Muscle of leg (tissue), 16 donors: Measurements from ENCODE around the gene SERPINF2. TPM values are rescaled to one million over a fixed set of nuclear protein-coding genes. Genes with fewer than 3 reads are reported as not detected.
"Not testable (repeated sequence)": the region's sequence is repeated elsewhere in the genome, so short reads cannot be mapped to it uniquely, and the experiment has no call there.

Experiments used
- DNase-seq: peaks from one replicate; pipeline ENCODE4 v3.0.0; 2013
- H3K27ac ChIP-seq: one replicate; pipeline ENCODE4 v1.5.1; 2013; ENCODE audit warnings: mild to moderate bottlenecking, low read length, control low read depth
- H3K27me3 ChIP-seq: one replicate; pipeline ENCODE4 v1.6.1; 2013; ENCODE audit warnings: low read length; ENCODE audit not compliant: control insufficient read depth, insufficient read depth
- H3K36me3 ChIP-seq: one replicate; pipeline ENCODE4 v1.6.1; 2013; ENCODE audit warnings: low read length; ENCODE audit not compliant: control insufficient read depth, insufficient read depth
- H3K4me1 ChIP-seq: one replicate; pipeline ENCODE4 v1.6.1; 2013; ENCODE audit warnings: low read length; ENCODE audit not compliant: control insufficient read depth, insufficient read depth
- H3K4me3 ChIP-seq: one replicate; pipeline ENCODE4 v1.5.1; 2013; ENCODE audit warnings: low read length, control low read depth
- H3K9me3 ChIP-seq: replicated peaks from 2 replicates; pipeline ENCODE4 v1.6.1; 2013; ENCODE audit warnings: low read depth, low read length; ENCODE audit not compliant: control insufficient read depth
- WGBS: methylation state at CpG from one replicate; pipeline ENCODE4 v1.1.5; 2013; ENCODE audit warnings: missing lambda C conversion rate; ENCODE audit not compliant: insufficient coverage; 5-methylcytosine and 5-hydroxymethylcytosine counted together
- long read RNA-seq, 11 donors: transcript quantifications; one replicate each; lab custom pipeline, GENCODE V29; 2026
- polyA plus RNA-seq, 8 donors: library from polyadenylated mRNA; unstranded; fragments of 120-200 nt; gene quantifications; one replicate each; pipeline versions ENCODE4 v1.2.1 to v1.2.3, GENCODE V29; 2013; ENCODE audit warnings: inconsistent platforms in 1 of 8, low replicate concordance in 1 of 8; ENCODE audit not compliant: insufficient read length in 8 of 8, insufficient read depth in 1 of 8
- total RNA-seq: library from RNA; stranded (reverse); fragments of 120-200 nt; gene quantifications from one replicate; pipeline ENCODE4 v1.2.4, GENCODE V29; 2013

The SERPINF2 gene
- total RNA-seq = 0.58 TPM
- polyA plus RNA-seq = 1 to 10 TPM in 4 of 8 donors, under 1 TPM in 4; 0.41 to 4.0 (median 1.1) TPM
- long read RNA-seq, donor 1 = 0 reads
- long read RNA-seq, donor 2 = 0 reads
- long read RNA-seq, donor 3 = 0 reads
- long read RNA-seq, donor 4, partial matches to known transcripts = 0 of 1 reads
- long read RNA-seq, donor 4, other reads (novel, unspliced or antisense) = 0 of 1 reads
- long read RNA-seq, donor 5 = 0 reads
- long read RNA-seq, donor 6 = 0 reads
- long read RNA-seq, donor 7 = 0 reads
- long read RNA-seq, donor 8 = 0 reads
- long read RNA-seq, donor 9, partial matches to known transcripts = 0 of 1 reads
- long read RNA-seq, donor 9, other reads (novel, unspliced or antisense) = 0 of 1 reads
- long read RNA-seq, donor 10 = 0 reads
- long read RNA-seq, donor 11 = 0 reads

DNA sequence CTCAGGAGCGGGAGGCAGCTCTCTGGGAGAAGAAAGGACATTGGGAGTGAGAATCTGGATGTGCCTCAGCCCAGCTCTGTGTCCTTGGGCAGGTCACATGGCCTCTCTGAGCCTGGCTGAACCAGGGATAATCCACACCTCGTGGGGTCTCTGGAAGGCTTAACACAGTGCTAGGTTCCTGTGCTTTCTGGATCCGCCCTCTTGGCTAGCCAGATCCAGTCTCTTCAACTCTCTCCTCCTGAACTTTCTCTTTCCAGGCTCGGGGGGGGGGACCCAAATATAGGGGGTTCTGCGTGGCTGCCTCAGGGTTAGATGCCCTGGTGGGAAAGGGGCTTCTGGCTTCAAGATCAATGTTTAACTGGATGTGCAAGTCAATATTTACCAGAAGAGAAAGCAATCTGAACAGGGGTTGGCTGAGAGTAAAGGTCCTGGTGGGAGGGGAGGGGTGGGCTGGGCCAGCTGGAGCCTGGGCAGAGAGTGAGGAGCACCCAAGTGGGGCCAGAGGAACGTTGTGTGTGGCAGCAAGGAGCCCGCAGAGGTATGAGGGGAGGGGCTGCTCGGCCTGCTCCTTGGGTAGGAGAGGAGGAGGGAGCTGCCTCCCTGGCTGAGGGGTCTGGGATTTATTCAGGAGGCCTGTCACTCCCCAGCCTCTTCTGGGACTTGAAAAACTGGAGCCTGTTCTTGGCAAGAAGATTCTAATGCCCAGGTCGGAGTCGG lies at the start of gene SERPINF2:
SERPINF2 (plus strand) TSS at position 501 of the 717 bp plus-strand sequence. CDS start 2,125 bp downstream, outside the sequence.
- H3K27ac ChIP-seq = no peak within 1 kb of the TSS
- 57% methylated on average over 4 of the region's 10 CpGs for WGBS
- DNase-seq = no peak
- no peak within 1 kb of the TSS for H3K4me3 ChIP-seq
- peaks cover 9% of the 10 kb centered on the region for H3K36me3 ChIP-seq
- H3K9me3 ChIP-seq = no peaks in the 10 kb centered on the region
- no peaks in the 10 kb centered on the region for H3K27me3 ChIP-seq
- H3K4me1 ChIP-seq = peaks cover 7% of the 10 kb centered on the region

- Histone ChIP-seq H3K36me3 (no peaks in the 10 kb centered on the region), H3K4me1 (no peaks in the 10 kb centered on the region), H3K27ac (no peak overlapping the region), H3K9me3 (no peaks in the 10 kb centered on the region), H3K4me3 (no peak overlapping the region), H3K27me3 (no peaks in the 10 kb centered on the region)
- no peak for DNase-seq
- WGBS = 89% methylated on average over 5 of the region's 7 CpGs
Measured at GRCh38 chr17:1693339-1693738, 49.3 kb upstream of the SERPINF2 start.

GRCh38 chr17:1695365-1695764 lies 47.3 kb upstream of the SERPINF2 start:
- DNase-seq = no peak
- H3K27me3 ChIP-seq = no peaks in the 10 kb centered on the region
- no peak overlapping the region for H3K27ac ChIP-seq
- H3K36me3 ChIP-seq = no peaks in the 10 kb centered on the region
- WGBS = 90% methylated on average over 6 of the region's 8 CpGs
- H3K9me3 ChIP-seq = no peaks in the 10 kb centered on the region
- H3K4me3 ChIP-seq = no peak overlapping the region
- no peaks in the 10 kb centered on the region for H3K4me1 ChIP-seq

DNA sequence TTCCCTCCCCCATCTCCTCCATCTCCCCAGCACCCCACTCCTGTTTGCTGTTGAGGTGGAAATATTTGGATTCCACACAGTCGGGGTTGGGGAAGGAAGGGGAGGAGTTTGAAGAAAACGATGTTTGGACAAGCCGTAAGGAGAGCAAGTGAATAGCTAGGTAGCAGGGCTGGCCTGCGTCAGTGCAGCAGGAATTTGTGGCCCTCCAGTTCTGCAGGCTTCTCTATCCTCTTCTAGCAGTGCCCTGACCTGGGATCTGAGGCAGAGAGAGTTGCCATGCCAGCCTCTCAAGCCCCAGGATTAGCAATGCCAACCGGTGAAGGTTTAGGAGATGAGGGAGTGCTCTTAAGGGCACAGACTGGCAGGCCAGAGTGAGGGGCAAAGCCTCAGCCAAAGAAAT lies 45.0 kb upstream of the SERPINF2 start:
- DNase-seq = no peak
- no peak overlapping the region for H3K4me3 ChIP-seq
- no peak overlapping the region for H3K27ac ChIP-seq
- no peaks in the 10 kb centered on the region for H3K27me3 ChIP-seq
- no peaks in the 10 kb centered on the region for H3K9me3 ChIP-seq
- no peaks in the 10 kb centered on the region for H3K4me1 ChIP-seq
- 33% methylated on average over 3 of the region's 5 CpGs for WGBS
- H3K36me3 ChIP-seq = no peaks in the 10 kb centered on the region

DNA sequence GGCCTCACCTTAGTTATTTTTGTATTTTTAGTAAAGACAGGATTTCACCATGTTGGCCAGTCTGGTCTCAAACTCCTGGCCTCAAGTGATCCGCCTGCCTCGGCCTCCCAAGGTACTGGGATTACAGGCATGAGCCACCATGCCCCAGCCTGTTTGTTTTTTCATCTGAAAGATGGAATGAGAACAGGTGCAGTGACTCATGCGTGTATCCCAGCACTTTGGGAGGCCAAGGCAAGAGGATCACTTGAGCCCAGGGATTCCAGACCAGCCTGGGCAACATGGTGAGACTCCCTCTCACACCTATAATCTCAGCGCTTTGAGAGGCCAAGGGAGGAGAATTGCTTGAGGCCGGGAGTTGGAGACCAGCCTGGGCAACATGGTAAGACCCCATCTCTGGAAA lies 42.8 kb upstream of the SERPINF2 start:
- not testable (repeated sequence) for H3K27ac ChIP-seq, H3K4me3 ChIP-seq, H3K9me3 ChIP-seq, DNase-seq, H3K36me3 ChIP-seq, H3K4me1 ChIP-seq, H3K27me3 ChIP-seq
- WGBS = no CpG with 5 or more reads among the region's 5 CpGs

- WGBS = 18% methylated on average over 2 of the region's 4 CpGs
- no peaks in the 10 kb centered on the region for H3K4me1 ChIP-seq
- H3K4me3 ChIP-seq = no peak overlapping the region
- H3K27me3 ChIP-seq = no peaks in the 10 kb centered on the region
- no peaks in the 10 kb centered on the region for H3K9me3 ChIP-seq
- H3K36me3 ChIP-seq = peaks cover 3% of the 10 kb centered on the region
- H3K27ac ChIP-seq = no peak overlapping the region
- DNase-seq = no peak
Measured at GRCh38 chr17:1703063-1703462, 39.6 kb upstream of the SERPINF2 start.

GRCh38 chr17:1705004-1705403 lies 37.7 kb upstream of the SERPINF2 start:
- Histone ChIP-seq H3K9me3 (no peaks in the 10 kb centered on the region), H3K36me3 (peaks cover 3% of the 10 kb centered on the region), H3K4me1 (peaks cover 9% of the 10 kb centered on the region), H3K4me3 (no peak overlapping the region), H3K27me3 (no peaks in the 10 kb centered on the region), H3K27ac (no peak overlapping the region)
- no peak for DNase-seq
- WGBS = 77% methylated on average over 7 of the region's 7 CpGs

- H3K36me3 ChIP-seq = peaks cover 13% of the 10 kb centered on the region
- no peak overlapping the region for H3K4me3 ChIP-seq
- WGBS = 100% methylated on average over 2 of the region's 5 CpGs
- DNase-seq = no peak
- no peaks in the 10 kb centered on the region for H3K9me3 ChIP-seq
- peaks cover 18% of the 10 kb centered on the region for H3K4me1 ChIP-seq
- H3K27me3 ChIP-seq = no peaks in the 10 kb centered on the region
- no peak overlapping the region for H3K27ac ChIP-seq
Measured at GRCh38 chr17:1707107-1707506, 35.6 kb upstream of the SERPINF2 start.

DNA sequence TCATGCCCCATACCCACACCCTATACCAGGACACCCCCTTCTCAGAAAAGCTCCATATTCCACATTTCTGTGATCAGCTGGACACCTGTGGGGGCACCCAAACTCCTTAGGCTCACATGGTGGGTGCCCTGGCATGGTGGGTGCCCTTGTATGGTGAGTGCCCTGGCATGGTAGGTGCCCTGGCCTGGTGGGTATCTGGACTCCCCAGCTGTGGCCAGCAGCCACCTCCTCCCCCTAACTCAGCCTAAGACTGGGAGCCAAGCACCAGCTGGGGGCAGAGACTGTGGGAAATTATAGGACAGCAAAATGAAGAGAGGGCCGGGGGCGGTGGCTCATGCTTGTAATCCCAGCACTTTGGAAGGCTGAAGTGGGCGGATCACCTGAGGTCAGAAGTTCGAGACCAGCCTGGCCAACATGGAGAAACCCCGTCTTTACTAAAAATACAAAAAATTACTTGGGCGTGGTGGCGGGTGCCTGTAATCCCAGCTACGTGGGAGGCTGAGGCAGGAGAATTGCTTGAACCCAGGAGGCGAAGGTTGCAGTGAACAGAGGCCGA lies 33.8 kb upstream of the SERPINF2 start:
- WGBS = 81% methylated on average over 6 of the region's 10 CpGs
- H3K4me1 ChIP-seq = peaks cover 33% of the 10 kb centered on the region
- H3K9me3 ChIP-seq, DNase-seq, H3K27ac ChIP-seq, H3K4me3 ChIP-seq, H3K27me3 ChIP-seq: not testable (repeated sequence)
- peaks cover 31% of the 10 kb centered on the region for H3K36me3 ChIP-seq

DNA sequence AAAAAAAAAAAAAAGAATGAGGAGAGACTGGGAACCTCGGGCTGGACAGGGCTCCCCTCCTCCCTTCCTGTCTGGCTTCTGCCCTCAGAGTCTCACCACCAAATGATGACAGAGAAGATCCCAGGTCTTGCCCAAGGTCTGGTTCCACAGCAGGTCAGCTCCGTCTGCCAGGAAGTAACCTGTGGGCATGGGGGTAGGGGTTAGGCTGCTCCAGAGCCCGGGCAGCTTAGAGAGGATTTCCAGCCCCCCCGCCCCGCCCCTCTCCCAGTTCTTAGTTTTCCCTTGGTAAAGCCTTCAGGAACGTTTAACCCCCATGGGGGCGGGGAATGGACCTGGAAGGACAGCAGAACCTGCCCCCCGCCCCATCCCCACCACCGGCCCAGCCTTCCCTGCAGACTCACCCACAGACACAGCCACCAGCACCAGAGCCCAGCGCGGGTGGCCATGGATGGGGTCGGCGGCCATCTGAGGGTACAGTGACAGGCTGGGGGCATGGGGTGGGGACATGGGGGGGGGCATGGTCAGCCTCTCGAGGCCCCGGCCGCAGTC lies 33.2 kb upstream of the SERPINF2 start:
- Histone ChIP-seq H3K4me3 (peak overlapping the region; percentile 50), H3K27me3 (no peaks in the 10 kb centered on the region), H3K9me3 (no peaks in the 10 kb centered on the region), H3K36me3 (peaks cover 35% of the 10 kb centered on the region), H3K27ac (no peak overlapping the region), H3K4me1 (peaks cover 39% of the 10 kb centered on the region)
- 0% methylated on average over 1 of the region's 16 CpGs for WGBS
- no peak for DNase-seq
